ENCODE data around the gene ARHGAP26.
"Not testable (repeated sequence)": the region's sequence is repeated elsewhere in the genome, so short reads cannot be mapped to it uniquely, and the experiment has no call there.

ARHGAP26 gene

GRCh38 chr5:143187495-143187894, 417.3 kb downstream of the ARHGAP26 start:
- DNase-seq (ENCODE audit: low spot score), result no peak

- DNase-seq (ENCODE audit: low spot score), result no peak
These were observed 417.9 kb downstream of the ARHGAP26 start for GRCh38 chr5:143188083-143188482.

GRCh38 chr5:143188692-143189091, 418.5 kb downstream of the ARHGAP26 start:
- DNase-seq (ENCODE audit: low spot score), result no peak

GRCh38 chr5:143190260-143190810, 420.2 kb downstream of the ARHGAP26 start:
- DNase-seq (ENCODE audit: low spot score), result no peak

- no peak for DNase-seq (ENCODE audit: low spot score)
These were observed 421.5 kb downstream of the ARHGAP26 start for GRCh38 chr5:143191720-143192119.

- no peak for DNase-seq (ENCODE audit: low spot score)
These were observed 422.2 kb downstream of the ARHGAP26 start for GRCh38 chr5:143192191-143192900.

GRCh38 chr5:143194206-143194605, 424.0 kb downstream of the ARHGAP26 start:
- no peak for DNase-seq (ENCODE audit: low spot score)

GRCh38 chr5:143194713-143195112, 424.5 kb downstream of the ARHGAP26 start:
- DNase-seq (ENCODE audit: low spot score), result no peak

GRCh38 chr5:143195491-143195890, 425.3 kb downstream of the ARHGAP26 start:
- no peak for DNase-seq (ENCODE audit: low spot score)

GRCh38 chr5:143196601-143197259, 426.6 kb downstream of the ARHGAP26 start:
- no peak for DNase-seq (ENCODE audit: low spot score)

GRCh38 chr5:143197260-143197656, 427.1 kb downstream of the ARHGAP26 start:
- no peak for DNase-seq (ENCODE audit: low spot score)

- DNase-seq (ENCODE audit: low spot score), result no peak
These were observed 428.2 kb downstream of the ARHGAP26 start for GRCh38 chr5:143198332-143198731.

GRCh38 chr5:143199161-143199560, 429.0 kb downstream of the ARHGAP26 start:
- no peak for DNase-seq (ENCODE audit: low spot score)

- DNase-seq (ENCODE audit: low spot score), result no peak
These were observed 429.7 kb downstream of the ARHGAP26 start for GRCh38 chr5:143199843-143200242.

- DNase-seq (ENCODE audit: low spot score), result no peak
These were observed 430.7 kb downstream of the ARHGAP26 start for GRCh38 chr5:143200781-143201398.

GRCh38 chr5:143201589-143201988, 431.4 kb downstream of the ARHGAP26 start:
- no peak for DNase-seq (ENCODE audit: low spot score)

GRCh38 chr5:143203301-143203956, 433.3 kb downstream of the ARHGAP26 start:
- DNase-seq (ENCODE audit: low spot score), result not testable (repeated sequence)

- no peak for DNase-seq (ENCODE audit: low spot score)
These were observed 434.5 kb downstream of the ARHGAP26 start for GRCh38 chr5:143204474-143205246.

- no peak for DNase-seq (ENCODE audit: low spot score)
These were observed 435.2 kb downstream of the ARHGAP26 start for GRCh38 chr5:143205386-143205785.

- no peak for DNase-seq (ENCODE audit: low spot score)
These were observed 435.7 kb downstream of the ARHGAP26 start for GRCh38 chr5:143205883-143206195.

- DNase-seq (ENCODE audit: low spot score), result no peak
These were observed 436.2 kb downstream of the ARHGAP26 start for GRCh38 chr5:143206196-143207053.
